ENCODE data around the gene ATP2B2. TPM values are rescaled to one million over a fixed set of nuclear protein-coding genes. Genes with fewer than 3 reads are reported as not detected.

The ATP2B2 gene
- total and polyA plus RNA-seq, 2 donors from 2014 or later, result 0.19 to 0.22 TPM

DNA sequence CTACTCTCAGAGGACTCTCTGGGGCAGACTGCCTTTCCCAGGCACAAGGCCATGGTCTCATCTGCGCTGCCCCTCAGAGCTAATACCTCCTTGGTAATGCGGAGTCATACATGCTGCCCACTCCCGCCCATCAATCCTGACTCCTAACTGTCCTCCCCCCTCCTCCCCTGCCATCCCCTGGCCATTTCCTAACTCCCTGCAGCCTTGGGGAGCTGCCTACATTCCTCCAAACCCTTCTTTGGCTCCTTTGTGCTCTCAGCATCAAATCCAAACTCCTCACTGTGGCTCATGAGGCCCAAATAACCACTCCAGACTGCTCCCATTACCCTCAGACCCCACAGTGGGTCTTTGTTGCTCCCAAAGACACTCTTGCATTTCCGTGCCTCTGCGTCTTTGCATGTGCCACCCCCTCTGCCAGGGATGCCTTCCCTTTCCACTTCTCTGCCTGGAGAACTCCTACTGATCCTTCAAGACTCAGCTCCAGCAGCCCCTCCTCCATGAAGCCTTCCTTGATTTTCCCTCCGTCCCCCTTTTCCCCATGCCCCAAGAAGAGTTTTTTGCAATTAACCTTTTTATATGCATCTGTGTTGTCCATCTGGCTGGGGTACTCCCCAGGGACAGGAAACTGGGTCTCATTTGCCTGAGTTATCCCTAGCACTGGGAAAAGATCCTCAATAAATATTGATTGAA, 5.5 kb upstream of the ATP2B2 start:
- FAIRE-seq, result no peak
- no peak for DNase-seq
- Histone ChIP-seq H3K27me3 (ENCODE audit: control insufficient read depth, insufficient read depth, low read length) (peaks cover under 1% of the 10 kb centered on the region), H3K36me3 (ENCODE audit: control insufficient read depth in 2 of 3, insufficient read depth in 3 of 3, low read length in 3 of 3) (no peaks in the 10 kb centered on the region), H3K9ac (ENCODE audit: low read length in 3 of 3) (no peak overlapping the region), H3K27ac (ENCODE audit: low read depth in 2 of 2, low read length in 2 of 2) (no peak overlapping the region), H3K4me3 (ENCODE audit: low read length in 3 of 3) (no peak overlapping the region), H3K4me1 (ENCODE audit: control insufficient read depth in 2 of 3, insufficient read depth in 2 of 3, low read depth in 1 of 3, low read length in 3 of 3) (no peaks in the 10 kb centered on the region), H3K9me3 (ENCODE audit: control insufficient read depth in 2 of 3, insufficient read depth in 1 of 3, low read length in 3 of 3) (no peaks in the 10 kb centered on the region)
- intact Hi-C loops (cut with DNase I), result no loop called here
- TF ChIP-seq, protein P1, sequence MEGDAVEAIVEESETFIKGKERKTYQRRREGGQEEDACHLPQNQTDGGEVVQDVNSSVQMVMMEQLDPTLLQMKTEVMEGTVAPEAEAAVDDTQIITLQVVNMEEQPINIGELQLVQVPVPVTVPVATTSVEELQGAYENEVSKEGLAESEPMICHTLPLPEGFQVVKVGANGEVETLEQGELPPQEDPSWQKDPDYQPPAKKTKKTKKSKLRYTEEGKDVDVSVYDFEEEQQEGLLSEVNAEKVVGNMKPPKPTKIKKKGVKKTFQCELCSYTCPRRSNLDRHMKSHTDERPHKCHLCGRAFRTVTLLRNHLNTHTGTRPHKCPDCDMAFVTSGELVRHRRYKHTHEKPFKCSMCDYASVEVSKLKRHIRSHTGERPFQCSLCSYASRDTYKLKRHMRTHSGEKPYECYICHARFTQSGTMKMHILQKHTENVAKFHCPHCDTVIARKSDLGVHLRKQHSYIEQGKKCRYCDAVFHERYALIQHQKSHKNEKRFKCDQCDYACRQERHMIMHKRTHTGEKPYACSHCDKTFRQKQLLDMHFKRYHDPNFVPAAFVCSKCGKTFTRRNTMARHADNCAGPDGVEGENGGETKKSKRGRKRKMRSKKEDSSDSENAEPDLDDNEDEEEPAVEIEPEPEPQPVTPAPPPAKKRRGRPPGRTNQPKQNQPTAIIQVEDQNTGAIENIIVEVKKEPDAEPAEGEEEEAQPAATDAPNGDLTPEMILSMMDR (IDR thresholded peaks at IDR 0.05; ENCODE audit: borderline replicate concordance, extremely low read depth, insufficient read depth), result no peak

DNA sequence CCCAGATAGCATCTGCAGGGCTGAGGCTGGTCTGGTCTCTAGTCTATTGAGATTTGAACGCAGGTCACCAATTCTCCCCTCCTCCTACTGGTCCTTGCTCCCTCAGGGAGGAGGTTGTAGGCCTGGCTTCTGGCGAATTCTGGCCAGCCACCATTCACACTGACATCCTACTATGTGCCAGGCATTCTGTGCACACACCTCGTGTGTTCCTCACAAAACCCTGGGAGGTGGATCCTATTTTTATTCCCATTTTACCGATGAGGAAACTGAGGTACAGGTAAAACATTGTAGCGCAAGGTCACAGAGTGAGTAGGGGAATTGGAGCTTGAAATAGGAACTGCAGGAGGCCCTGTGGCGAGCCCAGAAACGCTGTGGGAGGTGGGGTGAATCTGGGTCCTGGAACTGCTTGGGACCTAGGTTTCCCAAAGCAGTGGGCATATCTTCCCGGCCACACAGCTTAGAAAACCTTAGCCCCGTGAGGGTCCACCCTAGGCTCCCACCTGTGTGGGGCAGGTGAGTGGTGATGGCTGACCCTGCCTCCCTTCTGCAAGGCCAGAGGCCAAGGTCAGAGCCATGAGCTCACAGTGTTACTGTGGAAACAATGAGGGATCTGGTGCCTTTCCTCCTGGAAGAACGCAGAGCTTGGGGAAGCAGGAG, 4.8 kb upstream of the ATP2B2 start:
- no peak for FAIRE-seq
- Histone ChIP-seq H3K27me3 (ENCODE audit: control insufficient read depth, insufficient read depth, low read length) (peaks cover 2% of the 10 kb centered on the region), H3K9ac (ENCODE audit: low read length in 3 of 3) (no peak overlapping the region), H3K9me3 (ENCODE audit: control insufficient read depth in 2 of 3, insufficient read depth in 1 of 3, low read length in 3 of 3) (no peaks in the 10 kb centered on the region), H3K4me1 (ENCODE audit: control insufficient read depth in 2 of 3, insufficient read depth in 2 of 3, low read depth in 1 of 3, low read length in 3 of 3) (no peaks in the 10 kb centered on the region), H3K36me3 (ENCODE audit: control insufficient read depth in 2 of 3, insufficient read depth in 3 of 3, low read length in 3 of 3) (no peaks in the 10 kb centered on the region), H3K27ac (ENCODE audit: low read depth in 2 of 2, low read length in 2 of 2) (no peak overlapping the region), H3K4me3 (ENCODE audit: low read length in 3 of 3) (no peak overlapping the region)
- no peak for DNase-seq
- intact Hi-C loops (cut with DNase I), result no loop called here
- TF ChIP-seq, protein P1 (IDR thresholded peaks at IDR 0.05; ENCODE audit: borderline replicate concordance, extremely low read depth, insufficient read depth), result no peak

DNA sequence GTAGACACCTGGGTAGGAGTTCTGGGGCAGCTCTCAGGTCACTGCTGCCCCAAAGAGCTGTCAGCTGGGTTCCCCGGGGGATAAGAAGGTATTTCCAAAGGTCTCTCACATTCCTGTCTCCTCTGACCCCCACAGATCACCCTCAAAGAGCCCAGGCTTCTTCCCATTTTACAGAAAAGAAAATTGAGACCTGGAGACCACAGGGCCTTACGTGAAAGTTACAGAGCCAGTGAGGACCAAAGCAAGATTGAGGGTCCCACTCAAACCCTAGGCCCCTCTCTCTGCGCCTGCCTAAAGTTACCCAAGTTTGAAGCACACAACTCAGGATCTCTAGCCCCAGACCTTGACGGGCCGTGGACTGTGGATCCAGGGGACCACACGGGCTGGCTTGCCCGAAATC, 3.9 kb upstream of the ATP2B2 start:
- TF ChIP-seq, protein P1 (IDR thresholded peaks at IDR 0.05; ENCODE audit: borderline replicate concordance, extremely low read depth, insufficient read depth), result no peak
- no peaks in the 10 kb centered on the region for H3K9me3 ChIP-seq (ENCODE audit: control insufficient read depth in 2 of 3, insufficient read depth in 1 of 3, low read length in 3 of 3)
- no peak overlapping the region for H3K4me3 ChIP-seq (ENCODE audit: low read length in 3 of 3)
- intact Hi-C loops (cut with DNase I), result no loop called here
- H3K27ac ChIP-seq (ENCODE audit: low read depth in 2 of 2, low read length in 2 of 2), result no peak overlapping the region
- DNase-seq (no peak), FAIRE-seq (no peak)
- no peaks in the 10 kb centered on the region for H3K4me1 ChIP-seq (ENCODE audit: control insufficient read depth in 2 of 3, insufficient read depth in 2 of 3, low read depth in 1 of 3, low read length in 3 of 3)
- H3K36me3 ChIP-seq (ENCODE audit: control insufficient read depth in 2 of 3, insufficient read depth in 3 of 3, low read length in 3 of 3), result no peaks in the 10 kb centered on the region
- H3K9ac ChIP-seq (ENCODE audit: low read length in 3 of 3), result no peak overlapping the region
- H3K27me3 ChIP-seq (ENCODE audit: control insufficient read depth, insufficient read depth, low read length), result peaks cover 2% of the 10 kb centered on the region

Data from kidney (tissue), 14 donors.